ENCODE results near the gene LRRC36. TPM values are rescaled to one million over a fixed set of nuclear protein-coding genes. Genes with fewer than 3 reads are reported as not detected.

The LRRC36 gene
- total and polyA plus RNA-seq, 2 of the 13 experiments (the other 11 are each of a cell fraction or from before 2014, with no cell fraction given): 0.12 to 0.15 TPM

DNA sequence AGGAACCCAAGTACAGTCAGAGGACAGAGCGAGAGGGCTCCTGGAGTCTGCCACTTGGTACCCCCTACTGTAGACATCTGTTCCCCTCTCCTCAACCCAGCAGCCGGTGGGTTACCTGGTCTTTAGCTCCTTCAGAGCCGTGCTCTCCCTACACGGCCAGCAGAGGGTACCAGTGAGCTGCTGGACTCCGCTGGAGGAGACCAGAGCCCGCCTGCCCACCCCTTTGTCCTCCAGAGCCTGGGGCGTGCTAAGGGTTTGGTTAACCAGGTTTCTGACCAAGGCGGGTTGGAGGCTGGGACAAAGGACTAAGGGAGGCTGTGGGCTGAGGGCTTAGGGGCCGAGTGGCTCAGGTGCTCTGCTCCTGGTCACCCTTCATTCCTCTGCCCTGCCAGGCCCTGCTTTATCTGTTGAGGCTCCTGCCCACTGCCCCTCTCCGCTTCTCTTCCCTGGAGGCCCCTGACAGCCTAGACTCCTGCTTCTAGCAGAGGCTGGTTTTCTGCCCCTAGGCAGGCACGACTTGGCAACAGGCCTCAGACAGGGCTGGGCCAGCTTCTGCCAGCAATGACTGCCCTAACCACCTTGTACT is 101.6 kb downstream of the LRRC36 start (continued):
- no peak for TF ChIP-seq SATB2 (CRISPR knock-in tag; IDR thresholded peaks at IDR 0.05)
- no peak for TF ChIP-seq POLR2G (IDR thresholded peaks at IDR 0.05; ENCODE audit: low read depth, low read length)
- TF ChIP-seq ZNF460 (CRISPR knock-in tag; IDR thresholded peaks at IDR 0.05; ENCODE audit: borderline replicate concordance): no peak
- no peak for TF ChIP-seq FOXK2 (IDR thresholded peaks at IDR 0.05)
- TF ChIP-seq PCBP1 (IDR thresholded peaks at IDR 0.05; ENCODE audit: borderline replicate concordance, low read depth, low read length): no peak
- peak; percentile 37; the same call in 1 of the 2 replicates for TF ChIP-seq ZFX (CRISPR knock-in tag; IDR thresholded peaks at IDR 0.05; ENCODE audit: low read depth)
- TF ChIP-seq, protein P1, sequence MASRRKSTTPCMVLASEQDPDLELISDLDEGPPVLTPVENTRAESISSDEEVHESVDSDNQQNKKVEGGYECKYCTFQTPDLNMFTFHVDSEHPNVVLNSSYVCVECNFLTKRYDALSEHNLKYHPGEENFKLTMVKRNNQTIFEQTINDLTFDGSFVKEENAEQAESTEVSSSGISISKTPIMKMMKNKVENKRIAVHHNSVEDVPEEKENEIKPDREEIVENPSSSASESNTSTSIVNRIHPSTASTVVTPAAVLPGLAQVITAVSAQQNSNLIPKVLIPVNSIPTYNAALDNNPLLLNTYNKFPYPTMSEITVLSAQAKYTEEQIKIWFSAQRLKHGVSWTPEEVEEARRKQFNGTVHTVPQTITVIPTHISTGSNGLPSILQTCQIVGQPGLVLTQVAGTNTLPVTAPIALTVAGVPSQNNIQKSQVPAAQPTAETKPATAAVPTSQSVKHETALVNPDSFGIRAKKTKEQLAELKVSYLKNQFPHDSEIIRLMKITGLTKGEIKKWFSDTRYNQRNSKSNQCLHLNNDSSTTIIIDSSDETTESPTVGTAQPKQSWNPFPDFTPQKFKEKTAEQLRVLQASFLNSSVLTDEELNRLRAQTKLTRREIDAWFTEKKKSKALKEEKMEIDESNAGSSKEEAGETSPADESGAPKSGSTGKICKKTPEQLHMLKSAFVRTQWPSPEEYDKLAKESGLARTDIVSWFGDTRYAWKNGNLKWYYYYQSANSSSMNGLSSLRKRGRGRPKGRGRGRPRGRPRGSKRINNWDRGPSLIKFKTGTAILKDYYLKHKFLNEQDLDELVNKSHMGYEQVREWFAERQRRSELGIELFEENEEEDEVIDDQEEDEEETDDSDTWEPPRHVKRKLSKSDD (CRISPR knock-in tag; IDR thresholded peaks at IDR 0.05; ENCODE audit: low read depth): no peak
- peak; percentile 24; the same call in 1 of the 2 replicates for TF ChIP-seq HDAC1 (CRISPR knock-in tag; IDR thresholded peaks at IDR 0.05)
- no peak for TF ChIP-seq MAFG (CRISPR knock-in tag; IDR thresholded peaks at IDR 0.05)
- TF ChIP-seq, protein P2, sequence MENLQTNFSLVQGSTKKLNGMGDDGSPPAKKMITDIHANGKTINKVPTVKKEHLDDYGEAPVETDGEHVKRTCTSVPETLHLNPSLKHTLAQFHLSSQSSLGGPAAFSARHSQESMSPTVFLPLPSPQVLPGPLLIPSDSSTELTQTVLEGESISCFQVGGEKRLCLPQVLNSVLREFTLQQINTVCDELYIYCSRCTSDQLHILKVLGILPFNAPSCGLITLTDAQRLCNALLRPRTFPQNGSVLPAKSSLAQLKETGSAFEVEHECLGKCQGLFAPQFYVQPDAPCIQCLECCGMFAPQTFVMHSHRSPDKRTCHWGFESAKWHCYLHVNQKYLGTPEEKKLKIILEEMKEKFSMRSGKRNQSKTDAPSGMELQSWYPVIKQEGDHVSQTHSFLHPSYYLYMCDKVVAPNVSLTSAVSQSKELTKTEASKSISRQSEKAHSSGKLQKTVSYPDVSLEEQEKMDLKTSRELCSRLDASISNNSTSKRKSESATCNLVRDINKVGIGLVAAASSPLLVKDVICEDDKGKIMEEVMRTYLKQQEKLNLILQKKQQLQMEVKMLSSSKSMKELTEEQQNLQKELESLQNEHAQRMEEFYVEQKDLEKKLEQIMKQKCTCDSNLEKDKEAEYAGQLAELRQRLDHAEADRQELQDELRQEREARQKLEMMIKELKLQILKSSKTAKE (CRISPR knock-in tag; IDR thresholded peaks at IDR 0.05; ENCODE audit: borderline replicate concordance): no peak
- no peak for TF ChIP-seq THAP11 (CRISPR knock-in tag; IDR thresholded peaks at IDR 0.05)
- peak; percentile 56; the same call in 1 of the 2 replicates for TF ChIP-seq SAP130 (CRISPR knock-in tag; IDR thresholded peaks at IDR 0.05; ENCODE audit: low read depth)
- TF ChIP-seq HDAC2 (CRISPR knock-in tag; IDR thresholded peaks at IDR 0.05): no peak
- TF ChIP-seq ZNF446 (CRISPR knock-in tag; IDR thresholded peaks at IDR 0.05): peak; percentile 73; the same call in 1 of the 2 replicates
- TF ChIP-seq TBP (CRISPR knock-in tag; IDR thresholded peaks at IDR 0.05): no peak
- no peak for TF ChIP-seq MIXL1 (CRISPR knock-in tag; IDR thresholded peaks at IDR 0.05)
- no peak for TF ChIP-seq GATAD1 (CRISPR knock-in tag; IDR thresholded peaks at IDR 0.05)
- TF ChIP-seq RXRB (CRISPR knock-in tag; IDR thresholded peaks at IDR 0.05; ENCODE audit: borderline replicate concordance): peak; percentile 62
- TF ChIP-seq RAD51 (IDR thresholded peaks at IDR 0.05; ENCODE audit: borderline replicate concordance): no peak
- TF ChIP-seq ZNF563 (CRISPR knock-in tag; IDR thresholded peaks at IDR 0.05): no peak
- peak; percentile 68 for TF ChIP-seq ZKSCAN8 (CRISPR knock-in tag; IDR thresholded peaks at IDR 0.05; ENCODE audit: borderline replicate concordance)
- TF ChIP-seq, protein P3, sequence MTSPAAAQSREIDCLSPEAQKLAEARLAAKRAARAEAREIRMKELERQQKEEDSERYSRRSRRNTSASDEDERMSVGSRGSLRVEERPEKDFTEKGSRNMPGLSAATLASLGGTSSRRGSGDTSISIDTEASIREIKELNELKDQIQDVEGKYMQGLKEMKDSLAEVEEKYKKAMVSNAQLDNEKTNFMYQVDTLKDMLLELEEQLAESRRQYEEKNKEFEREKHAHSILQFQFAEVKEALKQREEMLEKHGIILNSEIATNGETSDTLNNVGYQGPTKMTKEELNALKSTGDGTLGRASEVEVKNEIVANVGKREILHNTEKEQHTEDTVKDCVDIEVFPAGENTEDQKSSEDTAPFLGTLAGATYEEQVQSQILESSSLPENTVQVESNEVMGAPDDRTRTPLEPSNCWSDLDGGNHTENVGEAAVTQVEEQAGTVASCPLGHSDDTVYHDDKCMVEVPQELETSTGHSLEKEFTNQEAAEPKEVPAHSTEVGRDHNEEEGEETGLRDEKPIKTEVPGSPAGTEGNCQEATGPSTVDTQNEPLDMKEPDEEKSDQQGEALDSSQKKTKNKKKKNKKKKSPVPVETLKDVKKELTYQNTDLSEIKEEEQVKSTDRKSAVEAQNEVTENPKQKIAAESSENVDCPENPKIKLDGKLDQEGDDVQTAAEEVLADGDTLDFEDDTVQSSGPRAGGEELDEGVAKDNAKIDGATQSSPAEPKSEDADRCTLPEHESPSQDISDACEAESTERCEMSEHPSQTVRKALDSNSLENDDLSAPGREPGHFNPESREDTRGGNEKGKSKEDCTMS (CRISPR knock-in tag; conservative IDR thresholded peaks at IDR 0.05): no peak
- no peak; the same call in 1 of the 2 replicates for TF ChIP-seq NFKB2 (CRISPR knock-in tag; IDR thresholded peaks at IDR 0.05; ENCODE audit: borderline replicate concordance)
